HUES48 (cell line): Measurements from ENCODE around the gene PRR14L.
"Not testable (repeated sequence)": the region's sequence is repeated elsewhere in the genome, so short reads cannot be mapped to it uniquely, and the experiment has no call there.

Experiments
- H3K27ac ChIP-seq: one replicate; pipeline ENCODE4 v1.7.0; 2013; ENCODE audit warnings: low read depth, low read length, inconsistent platforms
- H3K27me3 ChIP-seq: 2 replicates; pipeline ENCODE4 v1.6.1; 2013; ENCODE audit warnings: mild to moderate bottlenecking, low read length; ENCODE audit not compliant: control insufficient read depth, insufficient read depth
- H3K36me3 ChIP-seq: 2 replicates; pipeline ENCODE4 v1.6.1; 2013; ENCODE audit warnings: low read length; ENCODE audit not compliant: control insufficient read depth, insufficient read depth
- H3K4me1 ChIP-seq: 2 replicates; pipeline ENCODE4 v1.6.1; 2013; ENCODE audit warnings: mild to moderate bottlenecking, low read length; ENCODE audit not compliant: control insufficient read depth, insufficient read depth
- H3K4me3 ChIP-seq: 2 replicates; pipeline ENCODE4 v1.5.1; 2013; ENCODE audit warnings: mild to moderate bottlenecking, low read depth, low read length
- H3K9ac ChIP-seq: 2 replicates; pipeline ENCODE4 v1.6.1; 2013; ENCODE audit warnings: mild to moderate bottlenecking, low read depth, low read length, moderate library complexity
- H3K9me3 ChIP-seq: 2 replicates; pipeline ENCODE4 v1.6.1; 2013; ENCODE audit warnings: low read length; ENCODE audit not compliant: control insufficient read depth, insufficient read depth

Gene PRR14L

GRCh38 chr22:31719850-31720471, 30.0 kb downstream of the PRR14L start:
- Histone ChIP-seq H3K9me3 (no peaks in the 10 kb centered on the region), H3K9ac (no peak overlapping the region), H3K4me1 (no peaks in the 10 kb centered on the region), H3K27ac (no peak overlapping the region), H3K36me3 (peaks cover 89% of the 10 kb centered on the region), H3K4me3 (no peak overlapping the region), H3K27me3 (no peaks in the 10 kb centered on the region)

DNA sequence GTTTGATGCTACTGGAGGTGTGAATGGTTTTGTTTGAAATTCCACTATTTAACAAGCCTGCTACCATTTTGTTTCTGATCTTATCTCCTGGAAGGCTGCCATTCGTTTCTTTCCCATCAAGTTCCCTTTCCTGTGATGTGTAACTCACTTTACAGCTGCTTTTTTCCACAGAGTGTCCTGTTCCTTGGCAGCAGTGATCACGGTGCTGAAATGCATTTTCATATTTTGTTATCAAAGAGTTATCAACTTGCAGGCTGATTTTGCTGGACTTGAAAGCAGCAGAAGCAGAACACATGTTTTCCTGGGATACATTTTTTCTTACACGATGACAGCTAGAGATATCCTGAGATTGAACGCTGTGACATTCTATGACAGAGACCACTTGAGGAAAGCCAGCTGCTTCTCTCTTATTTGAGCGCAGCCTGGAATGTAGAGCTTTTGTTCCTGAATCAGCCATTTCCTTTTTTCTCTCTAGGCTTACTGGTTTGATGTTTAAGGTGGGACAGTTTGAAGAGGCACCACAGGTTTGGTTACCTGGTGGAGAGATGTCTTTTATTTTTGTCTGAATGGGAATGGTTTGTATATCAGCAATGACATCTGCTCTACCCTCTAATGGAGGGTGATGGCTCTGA, 34.7 kb downstream of the PRR14L start:
- H3K27ac ChIP-seq = no peak overlapping the region
- H3K36me3 ChIP-seq = peaks cover 91% of the 10 kb centered on the region
- no peaks in the 10 kb centered on the region for H3K9me3 ChIP-seq
- H3K4me3 ChIP-seq = no peak overlapping the region
- H3K27me3 ChIP-seq = no peaks in the 10 kb centered on the region
- no peaks in the 10 kb centered on the region for H3K4me1 ChIP-seq
- H3K9ac ChIP-seq = no peak overlapping the region

DNA sequence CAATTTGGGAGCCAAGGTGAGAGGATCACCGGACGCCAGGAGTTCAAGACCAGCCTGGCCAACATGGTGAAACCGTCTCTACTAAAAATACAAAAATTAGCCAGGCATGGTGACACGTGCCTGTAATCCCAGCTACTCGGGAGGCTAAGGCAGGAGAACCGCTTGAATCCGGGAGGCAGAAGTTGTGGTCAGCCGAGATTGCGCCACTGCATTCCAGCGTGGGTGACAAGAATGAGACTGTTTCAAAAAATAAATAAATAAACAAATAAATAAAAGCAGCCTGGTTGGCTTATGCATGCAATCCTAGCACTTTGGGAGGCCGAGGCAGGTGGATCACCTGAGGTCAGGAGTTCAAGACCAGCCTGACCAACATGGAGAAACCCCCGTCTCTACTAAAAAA, 38.7 kb downstream of the PRR14L start:
- H3K27me3 ChIP-seq, H3K9me3 ChIP-seq, H3K4me3 ChIP-seq, H3K9ac ChIP-seq, H3K27ac ChIP-seq, H3K4me1 ChIP-seq: not testable (repeated sequence)
- H3K36me3 ChIP-seq = peaks cover 70% of the 10 kb centered on the region

- Histone ChIP-seq H3K9me3 (no peaks in the 10 kb centered on the region), H3K36me3 (peaks cover 61% of the 10 kb centered on the region), H3K9ac (no peak overlapping the region), H3K27me3 (no peaks in the 10 kb centered on the region), H3K27ac (no peak overlapping the region), H3K4me1 (no peaks in the 10 kb centered on the region), H3K4me3 (no peak overlapping the region)
Measured at GRCh38 chr22:31707519-31707918, 42.4 kb downstream of the PRR14L start.

- Histone ChIP-seq H3K4me1 (no peaks in the 10 kb centered on the region), H3K4me3 (no peak overlapping the region), H3K27ac (no peak overlapping the region), H3K36me3 (peaks cover 87% of the 10 kb centered on the region), H3K9me3 (no peaks in the 10 kb centered on the region), H3K9ac (no peak overlapping the region), H3K27me3 (no peaks in the 10 kb centered on the region)
Measured at GRCh38 chr22:31695423-31695822, 54.5 kb downstream of the PRR14L start.

- not testable (repeated sequence) for H3K9ac ChIP-seq, H3K27ac ChIP-seq, H3K4me3 ChIP-seq, H3K9me3 ChIP-seq, H3K4me1 ChIP-seq, H3K27me3 ChIP-seq
- peaks cover 78% of the 10 kb centered on the region for H3K36me3 ChIP-seq
Measured at GRCh38 chr22:31694046-31694445, 55.9 kb downstream of the PRR14L start.

GRCh38 chr22:31692186-31692886, 57.6 kb downstream of the PRR14L start:
- Histone ChIP-seq H3K9me3 (no peaks in the 10 kb centered on the region), H3K36me3 (peaks cover 76% of the 10 kb centered on the region), H3K4me3 (no peak overlapping the region), H3K27me3 (no peaks in the 10 kb centered on the region), H3K9ac (no peak overlapping the region), H3K27ac (no peak overlapping the region), H3K4me1 (no peaks in the 10 kb centered on the region)

GRCh38 chr22:31691408-31691807, 58.5 kb downstream of the PRR14L start:
- no peak overlapping the region for H3K9ac ChIP-seq
- H3K27me3 ChIP-seq = no peaks in the 10 kb centered on the region
- no peak overlapping the region for H3K27ac ChIP-seq
- no peak overlapping the region for H3K4me3 ChIP-seq
- H3K9me3 ChIP-seq = no peaks in the 10 kb centered on the region
- H3K36me3 ChIP-seq = peaks cover 76% of the 10 kb centered on the region
- H3K4me1 ChIP-seq = no peaks in the 10 kb centered on the region

GRCh38 chr22:31683181-31684105, 66.5 kb downstream of the PRR14L start:
- no peak overlapping the region for H3K27ac ChIP-seq
- H3K36me3 ChIP-seq = peaks cover 52% of the 10 kb centered on the region
- H3K4me1 ChIP-seq = no peaks in the 10 kb centered on the region

GRCh38 chr22:31682751-31683150, 67.2 kb downstream of the PRR14L start:
- no peaks in the 10 kb centered on the region for H3K9me3 ChIP-seq
- H3K9ac ChIP-seq = no peak overlapping the region
- peaks cover 45% of the 10 kb centered on the region for H3K36me3 ChIP-seq
- no peaks in the 10 kb centered on the region for H3K4me1 ChIP-seq
- H3K27me3 ChIP-seq = no peaks in the 10 kb centered on the region
- H3K4me3 ChIP-seq = no peak overlapping the region
- no peak overlapping the region for H3K27ac ChIP-seq

More at GRCh38 chr22:31683181-31684105, 66.5 kb downstream of the PRR14L start:
- Histone ChIP-seq H3K9me3 (no peaks in the 10 kb centered on the region), H3K4me3 (no peak overlapping the region), H3K27me3 (no peaks in the 10 kb centered on the region), H3K9ac (no peak overlapping the region)
